Stimulated activated CD4-positive, alpha-beta T cell treated with anti-CD3 and anti-CD28 coated beads, Interleukin-4, amount 100 ng/mL, for 24 hours (primary cell): ENCODE results near the gene SAE1.
"Not testable (repeated sequence)": the region's sequence is repeated elsewhere in the genome, so short reads cannot be mapped to it uniquely, and the experiment has no call there.

Source experiments
- DNase-seq: peaks from one replicate; pipeline ENCODE4 v3.0.0-alpha.2; 2020

Gene SAE1

DNA sequence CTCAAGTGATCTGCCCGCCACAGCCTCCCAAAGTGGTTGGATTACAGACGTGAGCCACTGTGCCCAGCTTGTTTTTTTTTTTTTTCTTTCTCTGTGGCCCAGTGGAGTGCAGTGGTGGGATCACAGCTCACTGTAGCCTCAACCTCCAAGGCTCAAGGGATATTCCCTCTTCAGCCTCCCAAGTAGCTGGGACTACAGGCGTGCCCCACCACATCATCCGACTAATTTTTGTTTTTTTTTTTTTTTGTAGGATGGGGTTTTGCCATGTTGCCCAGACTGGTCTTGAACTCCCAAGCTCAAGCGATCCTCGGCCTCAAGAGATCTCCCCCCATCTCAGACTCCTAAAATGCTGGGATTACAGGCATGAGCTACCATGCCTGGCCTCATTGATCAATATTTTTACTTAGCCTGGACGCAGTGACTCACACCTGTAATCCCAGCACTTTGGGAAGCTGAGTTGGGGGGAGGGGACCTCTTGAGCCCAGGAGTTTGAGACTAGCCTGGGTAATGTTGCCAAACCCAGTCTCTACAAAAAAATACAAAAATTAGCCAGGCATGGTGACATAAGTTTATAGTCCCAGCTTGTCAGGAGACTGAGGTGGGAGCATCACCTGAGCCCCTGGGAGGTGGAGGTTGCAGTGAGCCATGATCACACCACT is 1.7 kb downstream of the SAE1 start:
- no peak for DNase-seq

- no peak for DNase-seq
These were observed 2.4 kb downstream of the SAE1 start for GRCh38 chr19:47133021-47133471.

- no peak for DNase-seq
These were observed 3.9 kb downstream of the SAE1 start for GRCh38 chr19:47134545-47134944.

GRCh38 chr19:47135156-47135555 is 4.5 kb downstream of the SAE1 start:
- no peak for DNase-seq

GRCh38 chr19:47141252-47141651 is 10.6 kb downstream of the SAE1 start:
- DNase-seq, result not testable (repeated sequence)

DNA sequence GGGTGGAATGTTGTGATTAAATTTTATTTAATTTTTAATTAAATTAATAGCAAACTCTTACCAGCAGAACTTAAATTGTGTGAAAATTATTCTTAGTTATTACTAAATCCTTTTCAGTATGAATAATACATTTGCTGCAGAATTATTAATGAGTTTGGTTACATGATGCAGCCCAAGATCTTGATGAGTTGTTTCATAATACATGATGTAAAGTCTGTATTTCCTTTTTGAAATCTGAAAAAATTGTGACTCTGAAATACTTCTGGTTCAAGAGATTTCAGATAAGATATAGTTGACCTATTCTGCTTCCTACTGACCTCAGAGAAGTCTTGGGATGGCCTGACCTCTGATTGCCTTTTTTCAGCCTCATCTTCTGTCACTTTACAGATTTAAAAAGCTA is 11.1 kb downstream of the SAE1 start:
- no peak for DNase-seq

- no peak for DNase-seq
These were observed 12.1 kb downstream of the SAE1 start for GRCh38 chr19:47142779-47143178.

GRCh38 chr19:47143322-47144073 is 12.9 kb downstream of the SAE1 start:
- no peak for DNase-seq

DNA sequence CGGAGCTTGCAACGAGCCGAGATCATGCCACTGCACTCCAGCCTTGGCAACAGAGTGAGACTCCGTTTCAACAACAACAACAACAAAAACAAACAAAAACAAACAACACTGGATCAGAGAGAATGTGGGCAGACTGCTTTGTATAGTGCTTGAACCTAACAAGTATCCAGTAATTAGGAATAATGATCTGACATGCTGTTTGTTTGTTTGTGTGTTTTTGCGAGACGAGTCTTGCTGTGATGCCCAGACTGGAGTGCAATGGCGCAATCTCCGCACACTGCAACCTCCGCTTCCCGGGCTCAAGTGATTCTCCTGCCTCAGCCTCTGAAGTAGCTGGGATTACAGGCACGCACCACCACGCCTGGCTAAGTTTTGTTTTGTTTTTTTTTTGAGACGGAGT is 14.0 kb downstream of the SAE1 start:
- no peak for DNase-seq

GRCh38 chr19:47145639-47146486 is 15.2 kb downstream of the SAE1 start:
- DNase-seq, result no peak

DNA sequence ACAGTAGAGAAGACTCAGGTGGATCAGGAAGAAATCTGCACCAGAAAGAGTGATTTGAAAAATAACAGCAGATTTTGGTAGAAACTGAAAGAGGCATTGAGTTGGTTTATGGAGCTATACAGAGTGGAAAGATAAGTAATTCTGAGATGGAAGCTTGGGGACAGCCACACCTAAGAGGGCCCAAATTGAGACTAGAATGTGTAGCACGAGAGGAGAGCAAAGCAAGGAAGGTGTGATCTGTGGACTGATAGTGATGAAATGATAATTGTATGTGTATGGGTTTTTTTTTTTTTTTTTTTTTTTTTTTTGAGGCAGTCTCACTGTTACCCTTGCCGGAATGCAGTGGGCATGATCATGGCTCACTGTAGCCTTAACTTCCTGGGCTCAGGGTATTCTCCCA is 16.3 kb downstream of the SAE1 start:
- no peak for DNase-seq

DNA sequence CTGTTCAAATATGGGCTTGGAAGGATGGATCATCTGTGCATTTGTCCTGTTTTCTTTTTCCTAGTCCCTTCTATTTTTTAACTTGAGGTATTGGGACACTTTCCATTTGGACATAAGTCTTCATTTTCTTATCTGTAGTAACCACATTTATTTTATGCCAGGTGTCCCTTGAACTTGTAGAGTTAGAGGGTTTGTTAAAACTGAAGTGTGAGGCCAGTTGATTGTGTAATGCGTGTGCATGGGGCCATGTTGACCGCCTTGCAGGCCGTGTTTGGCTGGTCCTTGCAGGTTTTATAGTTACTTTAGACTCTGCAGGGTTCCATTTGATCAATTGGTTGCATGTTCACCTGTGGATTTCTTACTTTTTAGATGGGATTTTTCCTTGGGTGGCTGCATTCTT is 21.0 kb downstream of the SAE1 start:
- DNase-seq, result no peak

- no peak for DNase-seq
These were observed 21.6 kb downstream of the SAE1 start for GRCh38 chr19:47152205-47152604.

GRCh38 chr19:47152632-47153031 is 22.0 kb downstream of the SAE1 start:
- DNase-seq, result no peak

GRCh38 chr19:47153266-47153665 is 22.6 kb downstream of the SAE1 start:
- DNase-seq, result no peak

GRCh38 chr19:47155148-47155547 is 24.5 kb downstream of the SAE1 start:
- no peak for DNase-seq

GRCh38 chr19:47156861-47157430 is 26.3 kb downstream of the SAE1 start:
- DNase-seq, result no peak

DNA sequence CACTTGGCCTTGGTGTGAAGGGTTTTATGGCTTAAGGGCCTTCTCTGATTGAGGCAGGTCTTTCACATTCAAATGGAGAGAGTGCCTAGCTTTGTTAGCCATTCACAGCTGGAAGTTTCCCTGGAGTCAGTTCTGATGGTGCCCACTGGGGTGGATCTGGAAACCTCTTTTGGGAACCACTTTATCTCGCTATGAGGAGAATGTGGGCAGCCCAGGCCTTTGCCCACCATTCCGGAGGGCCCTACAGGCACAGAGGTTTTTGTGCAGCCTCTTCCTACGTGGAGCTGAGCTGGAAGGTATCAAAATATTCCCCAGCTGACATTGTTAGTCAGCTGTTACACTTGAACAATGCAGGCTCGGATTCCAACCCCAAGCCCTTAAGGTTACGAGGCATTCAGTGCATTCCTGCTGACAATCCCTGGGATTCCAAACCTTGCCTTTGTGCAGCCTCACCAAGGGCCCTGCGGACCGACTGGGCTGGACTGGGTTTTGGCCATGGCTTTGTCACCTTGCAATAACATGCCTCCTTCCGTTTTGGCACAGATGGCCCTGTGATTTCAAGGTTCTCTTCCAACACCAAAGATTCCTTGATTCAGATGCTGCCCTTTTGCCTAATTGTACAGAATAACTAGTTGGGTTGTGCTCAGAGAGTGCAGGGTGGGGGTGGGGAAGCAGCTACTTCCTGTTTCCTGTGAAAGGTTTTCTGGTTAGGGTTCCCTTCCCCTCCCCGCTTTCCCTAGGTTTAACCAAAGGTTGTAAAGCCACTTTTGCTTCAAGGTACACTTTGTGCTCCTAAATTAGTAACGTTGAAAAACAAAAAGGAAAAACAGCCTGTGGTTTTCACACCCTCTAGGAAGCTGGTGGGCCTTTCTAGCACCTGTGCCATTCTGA is 27.0 kb downstream of the SAE1 start:
- DNase-seq, result peak; percentile 37

- DNase-seq, result no peak
These were observed 27.7 kb downstream of the SAE1 start for GRCh38 chr19:47158367-47158791.

DNA sequence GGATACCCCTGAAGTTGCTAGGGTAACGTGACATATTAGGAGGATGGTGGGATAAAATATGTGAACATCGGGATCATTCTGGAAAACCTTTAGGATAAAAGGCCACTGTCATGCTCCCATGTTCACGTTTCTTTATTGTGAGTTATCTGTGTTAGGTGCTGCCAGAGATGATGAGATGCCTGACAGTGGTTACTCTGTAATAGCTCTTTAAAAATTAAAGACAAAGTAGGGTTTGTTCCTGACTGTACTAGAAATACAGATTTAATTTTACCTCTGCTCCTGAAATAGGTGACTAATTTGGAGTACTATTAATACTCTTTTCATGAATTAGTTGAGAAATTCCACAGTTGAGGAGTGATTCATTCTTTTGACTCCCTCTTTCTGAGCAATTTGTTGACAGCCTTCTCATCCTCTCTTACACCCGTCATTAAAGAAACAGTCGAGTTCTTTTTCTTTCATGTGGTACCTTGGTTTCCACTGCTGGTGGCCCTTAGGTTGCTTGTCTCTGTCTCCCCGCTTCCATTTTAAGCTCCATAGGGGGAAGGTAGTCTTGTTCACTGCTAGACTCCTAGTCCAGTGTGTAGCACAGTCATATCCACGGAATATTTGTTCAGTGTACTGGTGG is 28.4 kb downstream of the SAE1 start:
- peak; percentile 63 for DNase-seq

- DNase-seq, result no peak
These were observed 31.3 kb downstream of the SAE1 start for GRCh38 chr19:47161876-47162489.
